IPS-NIHi7 (cell line): ENCODE results near the gene ATG7.

ENCODE experiments used
- DNase-seq: peaks from one replicate; pipeline ENCODE4 v3.0.0; 2012; ENCODE audit warnings: mixed read lengths; ENCODE audit errors: extremely low spot score

The ATG7 gene

DNA sequence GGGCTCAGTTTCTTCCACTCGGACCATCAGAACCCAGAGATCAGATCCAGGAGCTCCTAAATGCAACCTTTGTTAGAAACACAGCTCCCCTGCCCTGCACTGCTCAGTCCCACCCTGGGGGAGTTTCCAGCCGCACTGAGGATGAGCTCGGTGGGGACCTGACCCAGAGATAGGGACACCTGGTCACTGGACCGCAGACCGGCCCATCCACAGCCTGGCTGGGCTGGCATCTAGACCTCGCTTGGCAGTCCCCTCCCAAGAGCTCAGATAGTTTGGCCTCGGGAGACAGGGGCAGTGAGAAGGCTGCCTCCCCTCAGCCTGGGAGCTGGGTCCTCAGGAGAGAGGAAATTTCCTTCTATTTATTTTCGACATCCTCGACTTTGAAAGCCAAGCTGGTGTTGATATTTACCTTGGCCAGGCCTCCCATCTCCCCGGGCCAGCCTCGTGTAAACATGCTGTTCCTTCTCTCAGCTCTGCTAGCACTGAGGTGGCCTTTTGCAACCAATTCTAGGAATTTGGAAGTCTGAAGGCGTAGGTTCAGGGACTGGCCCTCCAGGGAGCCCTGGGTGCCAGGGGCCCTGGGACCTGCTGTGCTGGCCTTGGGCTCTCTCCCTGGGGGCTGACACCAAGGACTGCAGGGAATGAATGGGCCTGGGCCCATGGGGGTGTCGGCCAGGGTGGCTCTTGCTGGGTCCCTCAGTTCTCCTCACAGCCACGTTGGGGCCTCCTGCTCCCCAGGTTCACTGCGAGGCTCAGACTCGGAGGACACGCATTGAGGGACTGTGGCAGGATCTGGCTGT lies 281.4 kb downstream of the ATG7 start:
- no peak for DNase-seq

- no peak for DNase-seq
Observed at GRCh38 chr3:11554236-11554610, 282.0 kb downstream of the ATG7 start.

GRCh38 chr3:11554666-11555065 lies 282.5 kb downstream of the ATG7 start:
- no peak for DNase-seq

- no peak for DNase-seq
Observed at GRCh38 chr3:11555211-11555782, 283.1 kb downstream of the ATG7 start.

DNA sequence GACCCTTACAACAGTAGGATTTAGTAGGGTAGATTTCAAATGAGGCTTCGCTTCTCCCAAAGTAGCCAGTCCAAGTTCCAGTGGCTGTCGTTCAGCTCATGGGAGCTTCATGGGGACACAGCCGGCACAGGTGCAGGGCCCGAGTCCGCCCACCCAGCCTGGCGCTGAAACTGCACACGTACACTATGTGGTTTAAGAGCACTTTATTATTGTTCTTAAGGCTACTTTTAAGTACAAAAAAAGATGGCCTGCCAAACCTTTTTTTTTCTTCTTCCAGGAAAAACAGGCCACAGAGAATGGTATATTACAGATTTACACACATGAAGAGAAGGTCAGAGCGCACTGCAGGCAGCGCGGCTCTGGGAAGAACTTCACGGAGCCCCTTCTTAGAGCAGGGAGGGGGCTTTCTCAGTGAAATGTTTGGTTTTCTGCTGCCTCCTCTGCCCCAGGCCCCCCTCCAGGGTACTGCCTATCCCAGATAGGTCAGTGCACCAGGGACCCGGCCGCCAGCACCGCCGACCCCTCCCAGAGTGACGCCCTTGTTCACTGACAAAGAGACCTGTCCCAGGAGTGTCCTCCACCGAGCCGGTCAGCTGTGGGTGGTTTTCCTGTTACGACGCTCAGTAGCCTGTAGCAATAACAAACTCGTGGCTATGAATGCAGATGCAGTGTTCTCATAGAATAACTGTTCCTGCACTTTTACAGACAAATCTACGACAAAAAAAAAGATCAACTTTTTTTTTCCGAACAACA lies 283.9 kb downstream of the ATG7 start:
- no peak for DNase-seq

DNA sequence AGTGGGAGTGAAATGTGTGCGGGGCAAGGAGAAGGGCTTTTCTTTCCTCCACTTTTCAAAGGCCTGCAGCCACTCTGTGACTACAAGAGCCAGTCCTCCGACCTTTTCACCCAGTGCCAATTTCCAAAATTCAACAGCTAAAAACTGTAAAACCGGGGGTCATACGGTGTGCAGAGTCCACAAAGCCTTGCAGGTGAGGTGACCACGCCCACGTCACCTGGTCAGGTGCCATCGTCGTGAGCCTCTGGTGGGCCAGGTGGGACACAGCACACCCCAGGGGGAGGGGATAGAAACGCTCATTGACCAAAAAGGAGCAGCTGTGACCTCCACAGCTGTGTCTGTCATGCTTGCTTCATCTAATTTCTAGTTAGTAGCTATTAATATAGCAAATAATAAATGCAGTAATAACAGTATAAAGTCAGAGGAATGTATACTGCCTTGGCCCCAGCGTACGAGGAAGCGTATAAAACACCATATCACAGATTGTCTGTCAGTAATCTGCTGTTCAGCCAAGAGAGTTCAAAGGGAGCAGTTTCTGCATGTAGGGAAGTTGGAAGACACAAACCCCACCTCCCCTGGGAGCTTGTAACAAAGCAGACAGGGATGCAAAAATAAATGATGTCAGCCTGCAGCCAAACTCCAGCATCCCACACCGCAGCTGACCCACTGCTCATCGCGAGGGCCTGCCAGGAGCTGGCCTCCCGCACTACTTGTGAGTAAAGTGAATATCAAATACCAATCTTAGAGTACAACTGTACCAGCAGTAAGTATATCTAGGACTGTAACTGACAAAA lies 284.9 kb downstream of the ATG7 start:
- no peak for DNase-seq

DNA sequence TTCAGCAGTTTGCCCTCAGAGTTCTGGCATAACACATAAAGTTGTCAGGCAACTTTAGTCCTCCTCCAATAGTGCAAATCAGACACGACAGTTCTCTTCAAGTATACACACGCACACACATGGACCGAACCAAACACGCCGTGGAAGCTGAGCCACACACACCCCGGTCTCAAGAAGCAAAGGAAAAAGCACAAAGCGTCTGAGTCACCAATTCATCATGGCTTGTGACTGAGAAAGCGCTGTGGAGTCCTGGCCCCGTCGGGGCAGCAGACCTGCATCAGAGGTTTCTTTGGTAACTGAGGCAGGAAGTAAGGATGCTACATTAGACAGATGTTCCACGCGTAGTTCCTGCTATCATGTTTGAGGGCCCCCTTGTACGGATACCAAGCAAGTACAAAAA lies 285.8 kb downstream of the ATG7 start:
- no peak for DNase-seq

GRCh38 chr3:11558411-11558903 lies 286.3 kb downstream of the ATG7 start:
- no peak for DNase-seq

DNA sequence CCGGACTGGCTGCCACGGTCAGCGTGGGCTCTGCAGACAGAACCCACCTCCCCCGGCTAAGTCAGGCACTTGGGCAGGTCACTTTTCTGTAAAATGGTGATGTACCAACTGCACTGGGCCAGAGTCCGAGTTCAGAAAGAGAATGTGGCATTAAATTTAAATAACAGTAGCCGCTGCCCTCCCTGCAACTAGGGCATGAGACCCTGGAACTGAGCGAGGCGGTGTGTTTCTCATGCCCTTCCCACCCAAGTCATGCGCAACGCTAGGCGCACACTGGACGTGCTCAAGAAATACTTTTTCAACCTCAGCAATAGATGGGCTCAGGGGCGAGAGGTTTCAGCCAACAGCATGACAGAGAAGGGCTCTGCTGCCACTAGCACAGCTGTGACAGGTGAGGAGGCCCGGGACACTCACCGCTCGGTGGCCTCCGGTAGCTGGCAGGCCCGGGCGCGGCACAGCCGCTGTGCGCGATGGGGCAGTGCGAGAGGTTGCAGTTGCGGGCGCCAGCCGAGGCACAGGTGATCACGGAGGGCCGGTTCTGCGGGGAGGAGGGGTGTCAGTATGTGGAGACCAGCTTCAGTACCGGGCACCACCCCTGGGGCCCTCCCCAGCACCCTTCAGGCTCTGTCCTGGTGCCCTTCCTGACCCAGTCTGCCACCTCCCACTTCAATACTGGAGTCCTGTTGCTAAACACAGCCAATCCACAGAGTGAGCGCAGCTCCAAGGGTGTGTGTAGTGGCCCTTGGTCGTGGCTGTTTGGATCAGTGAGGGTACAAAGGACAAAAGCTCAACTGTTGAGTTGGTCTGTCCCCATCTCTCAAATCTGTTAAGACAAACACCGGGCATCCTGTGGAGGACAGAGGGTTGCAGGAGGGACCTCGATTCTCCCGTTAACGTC lies 287.0 kb downstream of the ATG7 start:
- DNase-seq = no peak

GRCh38 chr3:11559816-11560633 lies 287.8 kb downstream of the ATG7 start:
- DNase-seq = no peak

DNA sequence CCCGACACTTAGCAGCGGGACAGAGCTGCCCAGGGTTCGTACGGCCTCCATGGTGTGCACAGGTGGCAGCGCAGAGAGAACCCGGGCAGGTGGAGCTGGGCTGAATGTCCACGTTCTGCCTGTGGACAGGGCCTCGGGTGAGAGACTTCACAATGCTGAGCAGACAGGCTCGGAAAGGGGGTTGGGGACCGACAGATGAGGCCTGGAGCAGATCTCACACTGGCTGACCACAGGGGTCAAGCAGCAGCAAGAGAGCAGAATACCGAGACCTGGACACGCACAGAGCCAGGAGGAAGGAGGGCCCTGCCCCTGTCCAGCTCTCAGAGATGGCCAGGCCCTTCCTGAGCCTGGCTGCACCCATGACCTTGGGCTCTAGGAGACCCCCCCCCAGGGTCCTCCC lies 288.5 kb downstream of the ATG7 start:
- DNase-seq = no peak

DNA sequence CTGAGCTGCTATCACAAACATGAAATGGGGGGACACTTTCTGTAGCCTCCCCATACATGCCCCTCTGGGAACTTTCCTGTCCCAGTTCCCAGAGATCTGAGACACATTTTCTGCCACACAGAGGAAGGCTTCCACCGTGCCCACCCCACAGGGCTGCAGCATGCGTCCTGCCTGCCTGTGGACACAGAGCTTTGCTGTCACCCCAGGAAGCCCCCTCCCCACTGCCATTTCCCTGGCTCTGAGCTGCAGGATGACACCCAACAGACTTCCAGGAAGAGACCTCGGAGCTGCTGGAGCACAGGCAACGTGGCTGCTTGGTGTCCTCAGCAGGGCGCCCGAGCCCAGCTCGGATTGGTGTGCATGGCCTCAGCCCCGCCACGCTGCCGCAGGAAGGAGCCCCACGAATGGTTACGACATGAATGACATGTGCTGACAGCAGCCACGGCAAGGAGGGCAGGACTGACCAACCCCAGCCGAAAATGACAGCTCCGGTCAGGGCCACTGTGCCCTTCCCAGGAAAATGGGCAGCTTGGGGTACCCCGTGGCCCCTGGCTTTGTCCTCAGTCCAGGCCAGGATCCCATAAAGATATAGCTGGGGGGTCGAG lies 290.2 kb downstream of the ATG7 start:
- no peak for DNase-seq

DNA sequence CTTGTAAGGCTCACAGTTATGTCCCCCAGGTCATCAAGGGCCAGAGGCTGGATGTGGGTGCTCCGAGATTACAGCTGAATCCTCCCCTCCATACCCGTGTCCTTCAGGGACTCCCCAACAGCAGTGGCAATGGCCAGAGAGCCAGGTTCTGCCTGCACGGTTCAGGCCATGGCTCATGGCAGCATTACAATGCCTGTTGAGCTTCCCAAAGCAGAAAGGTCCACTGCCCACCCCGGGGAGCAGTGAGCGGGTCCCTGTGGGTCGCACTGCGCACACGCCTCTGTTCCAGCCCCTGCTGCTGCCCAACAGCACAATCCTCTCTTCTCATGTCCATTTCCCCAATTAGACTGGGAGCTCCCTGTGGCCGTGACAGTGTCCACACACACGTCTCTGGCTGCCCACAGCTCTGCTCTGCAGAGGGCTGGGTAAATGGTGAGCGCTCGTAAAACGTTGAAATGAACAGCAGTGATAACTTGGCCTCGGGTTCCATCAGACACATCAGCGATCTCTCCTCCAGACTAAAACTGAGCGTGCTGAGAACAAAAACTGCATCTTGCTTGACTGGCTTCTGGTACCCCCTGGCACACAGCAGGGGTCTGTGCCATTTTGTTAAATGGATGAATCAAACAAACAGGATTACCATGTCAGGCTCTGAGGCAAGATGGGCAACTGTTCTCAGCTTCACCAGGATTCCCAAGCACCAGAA lies 291.1 kb downstream of the ATG7 start:
- DNase-seq = no peak

DNA sequence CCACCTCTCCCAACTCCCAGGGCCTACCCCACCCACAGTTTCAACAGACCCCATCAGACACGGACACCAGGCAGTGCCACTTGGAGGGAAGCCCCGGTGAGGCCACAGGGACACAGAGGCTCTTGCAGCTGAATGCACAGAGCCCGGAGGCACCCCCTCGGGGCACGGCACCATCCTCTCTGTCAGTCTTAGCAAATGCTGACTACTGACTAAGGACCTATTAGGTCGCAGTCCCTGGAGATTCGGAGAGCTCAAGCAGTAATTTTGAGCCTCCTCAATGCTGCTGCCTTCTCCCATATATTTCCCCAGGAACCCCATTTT lies 291.6 kb downstream of the ATG7 start:
- DNase-seq = no peak

- DNase-seq = no peak
Observed at GRCh38 chr3:11564577-11565001, 292.4 kb downstream of the ATG7 start.

DNA sequence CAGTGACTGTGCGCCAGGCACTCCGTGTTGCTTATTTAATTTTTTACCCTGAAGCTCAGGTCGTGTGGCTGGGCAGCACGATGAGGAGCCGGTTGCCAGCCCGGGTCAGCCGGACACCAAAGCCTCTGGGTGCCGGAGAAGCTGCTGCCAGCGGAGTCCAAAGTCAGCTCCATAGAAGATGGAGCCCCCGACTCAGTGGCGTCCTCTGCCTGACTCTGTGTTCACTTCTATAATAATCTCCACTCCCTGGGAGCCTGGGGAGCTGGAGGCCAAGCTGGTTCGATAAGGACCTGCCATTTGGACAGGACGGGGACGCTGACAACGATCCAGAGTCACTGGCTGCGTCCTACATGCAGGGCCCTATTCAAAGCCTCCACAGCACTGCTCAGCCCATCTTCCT lies 292.9 kb downstream of the ATG7 start:
- DNase-seq = no peak

- DNase-seq = no peak
Observed at GRCh38 chr3:11565492-11565891, 293.3 kb downstream of the ATG7 start.

DNA sequence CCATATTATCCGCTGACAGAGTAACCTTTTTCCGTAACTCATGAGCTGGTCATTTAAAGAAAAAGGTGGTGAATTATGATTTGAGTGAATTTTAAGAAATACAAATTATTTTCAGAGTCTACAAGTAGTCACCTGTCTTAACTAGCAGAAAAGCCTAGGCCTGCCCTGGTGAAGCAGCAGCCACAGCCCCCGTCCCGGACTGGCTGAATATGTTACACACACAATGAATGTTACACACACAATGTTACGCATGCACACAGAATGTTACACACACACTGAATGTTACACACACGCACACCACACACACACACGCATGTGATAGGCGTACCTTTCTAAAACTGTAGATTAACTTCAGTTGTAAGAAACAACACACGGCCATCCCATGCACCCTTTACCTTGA lies 293.7 kb downstream of the ATG7 start:
- no peak for DNase-seq

DNA sequence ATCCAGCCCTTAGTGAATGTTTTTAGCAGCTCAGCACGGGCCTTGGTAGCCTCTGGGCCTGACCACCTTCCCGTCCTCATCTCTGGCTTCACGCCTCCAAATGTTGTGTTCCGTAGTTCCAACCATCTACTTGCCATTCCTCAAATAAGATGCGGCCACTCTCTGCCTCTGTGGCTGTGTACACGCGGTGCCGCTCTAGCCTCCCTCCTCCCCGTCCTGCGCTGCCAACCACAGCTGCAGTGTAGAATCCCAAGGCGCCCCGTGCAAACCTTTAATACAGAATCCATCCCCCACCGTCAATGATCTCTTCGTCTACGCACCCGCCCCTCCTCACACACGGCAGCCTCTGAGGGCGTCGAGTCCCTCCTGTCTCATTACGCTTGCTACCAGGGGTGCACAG lies 294.3 kb downstream of the ATG7 start:
- DNase-seq = no peak
